Measurements from ENCODE around the gene MCC. TPM values are rescaled to one million over a fixed set of nuclear protein-coding genes. Genes with fewer than 3 reads are reported as not detected.

Gene MCC
- polyA plus RNA-seq, 5 donors = 12.5 to 17.2 (median 15.7) TPM

DNA sequence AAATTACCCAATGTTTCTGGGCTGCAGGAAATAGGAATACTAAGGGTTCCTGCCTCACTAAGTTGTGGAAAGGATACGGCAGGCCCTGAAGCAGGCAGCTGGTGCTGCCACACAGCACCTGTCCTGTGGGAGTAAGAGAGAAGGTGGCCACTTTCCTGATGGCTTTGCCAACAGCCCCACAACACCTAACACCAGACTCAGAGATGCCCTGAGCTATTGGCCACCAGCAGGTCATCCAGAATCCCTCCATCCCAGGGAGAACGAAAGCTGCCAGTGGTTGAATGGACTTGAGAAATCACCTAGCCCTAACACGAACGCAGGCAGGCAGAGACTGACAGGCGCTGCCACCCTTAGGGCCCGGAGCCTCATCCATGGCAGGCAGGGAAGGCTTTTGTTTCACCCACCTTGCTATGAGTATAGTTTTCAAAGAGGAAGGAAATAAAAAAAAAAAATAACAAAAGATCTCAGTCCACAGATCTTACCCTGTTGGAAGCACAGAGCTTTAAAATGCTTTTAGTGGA lies 429.5 kb downstream of the MCC start:
- no peak for DNase-seq

DNA sequence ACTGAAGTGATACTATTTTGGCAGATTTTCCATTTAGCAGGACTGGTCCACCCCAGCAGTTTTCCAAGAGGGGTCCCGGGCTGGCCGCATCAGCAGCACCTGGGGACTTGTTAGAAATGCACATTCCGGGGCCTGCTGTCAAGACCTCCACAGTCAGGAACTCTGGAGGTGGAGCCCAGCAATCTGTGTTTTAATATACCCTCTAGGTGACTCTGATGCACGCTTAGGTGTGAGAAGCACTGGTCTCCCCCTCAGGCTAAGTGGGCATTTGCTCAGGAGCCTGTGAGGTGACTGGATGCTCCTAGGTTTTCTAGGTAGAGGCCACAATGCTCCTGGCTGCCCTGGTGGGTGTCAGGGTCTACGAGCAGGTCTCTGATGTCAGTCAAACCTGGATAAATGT lies 430.0 kb downstream of the MCC start:
- no peak for DNase-seq

DNA sequence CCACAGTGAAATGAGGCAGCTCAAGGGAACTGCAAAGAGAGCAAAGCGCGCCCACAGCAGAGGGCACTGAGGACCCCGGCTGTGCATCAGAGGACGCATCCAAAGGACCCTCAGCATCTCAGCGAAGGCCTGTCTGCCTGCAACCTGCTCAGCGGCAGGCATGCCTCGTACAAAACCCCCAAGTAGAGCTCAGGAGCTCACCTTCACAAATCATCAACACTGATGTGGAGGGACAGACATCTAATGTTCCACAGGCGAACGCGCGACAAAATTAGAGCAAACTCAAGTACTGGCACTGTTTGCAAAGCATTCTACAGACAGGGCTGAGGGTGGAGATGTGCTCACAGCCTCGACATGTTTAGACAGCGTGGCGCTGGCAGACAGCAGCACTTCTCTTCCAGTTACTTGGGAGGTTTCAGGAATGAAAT lies 430.7 kb downstream of the MCC start:
- DNase-seq = no peak

DNA sequence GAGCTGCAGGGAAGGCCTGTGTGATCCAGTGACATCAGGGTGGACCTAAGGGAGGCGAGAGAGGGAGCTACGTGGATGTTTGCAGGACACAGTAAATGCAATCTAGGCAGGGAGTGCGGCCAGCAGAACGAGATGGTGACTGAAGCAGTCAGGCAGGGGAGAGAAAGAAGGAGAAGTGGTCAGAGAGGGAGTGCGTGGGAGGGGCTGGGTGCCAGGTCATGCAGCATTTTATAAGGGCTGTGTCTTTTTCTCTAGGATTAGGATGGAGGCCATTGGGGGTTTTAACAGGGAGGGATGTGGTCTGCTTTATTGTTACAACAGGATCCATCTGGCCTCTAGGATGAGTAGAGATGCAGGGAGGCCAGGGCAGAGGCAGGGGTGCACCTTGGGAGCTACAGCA lies 431.3 kb downstream of the MCC start:
- DNase-seq = no peak

DNA sequence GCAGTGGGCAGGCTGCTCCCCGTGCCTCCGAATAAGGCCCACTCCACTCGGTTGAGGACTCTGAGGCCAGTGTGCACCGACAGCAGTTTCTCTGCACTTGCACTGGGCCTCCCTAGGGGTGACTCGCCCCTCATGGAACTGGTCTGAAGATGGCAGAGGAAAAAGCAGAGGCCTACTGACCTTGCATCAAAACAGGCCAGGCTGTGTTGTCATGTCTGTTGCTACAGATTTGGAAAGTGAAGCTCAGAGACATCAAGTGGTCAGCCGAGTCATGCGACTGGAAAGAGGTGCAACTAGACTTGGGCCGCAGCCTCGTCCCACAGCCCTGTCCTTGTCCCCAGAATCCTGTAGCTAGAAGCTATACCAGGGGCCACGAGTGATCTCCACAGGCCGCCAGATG lies 433.4 kb downstream of the MCC start:
- no peak for DNase-seq

DNA sequence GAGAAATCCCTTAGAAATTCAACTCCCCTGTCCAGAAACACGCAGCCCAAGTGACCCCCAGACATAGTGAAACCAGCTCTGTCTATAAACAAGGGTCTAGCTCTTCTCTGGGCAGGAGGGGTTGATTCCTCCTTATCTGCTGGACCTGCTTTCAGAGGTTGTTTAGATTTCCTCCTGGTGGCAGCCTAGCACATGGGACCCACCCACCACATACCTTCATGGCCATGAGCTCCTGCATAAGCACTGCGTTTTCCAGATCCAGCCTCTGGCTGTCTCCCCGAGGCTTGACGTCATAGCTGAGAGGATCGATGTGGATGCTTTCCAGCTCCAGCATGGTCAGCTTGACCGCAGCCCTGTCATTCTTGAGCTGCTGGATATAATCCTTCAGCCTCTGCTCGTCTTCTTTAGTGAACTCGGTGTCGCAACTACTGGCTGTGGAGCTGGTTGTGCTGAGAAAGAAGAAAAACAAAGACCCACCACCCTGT lies 434.7 kb downstream of the MCC start:
- no peak for DNase-seq

DNA sequence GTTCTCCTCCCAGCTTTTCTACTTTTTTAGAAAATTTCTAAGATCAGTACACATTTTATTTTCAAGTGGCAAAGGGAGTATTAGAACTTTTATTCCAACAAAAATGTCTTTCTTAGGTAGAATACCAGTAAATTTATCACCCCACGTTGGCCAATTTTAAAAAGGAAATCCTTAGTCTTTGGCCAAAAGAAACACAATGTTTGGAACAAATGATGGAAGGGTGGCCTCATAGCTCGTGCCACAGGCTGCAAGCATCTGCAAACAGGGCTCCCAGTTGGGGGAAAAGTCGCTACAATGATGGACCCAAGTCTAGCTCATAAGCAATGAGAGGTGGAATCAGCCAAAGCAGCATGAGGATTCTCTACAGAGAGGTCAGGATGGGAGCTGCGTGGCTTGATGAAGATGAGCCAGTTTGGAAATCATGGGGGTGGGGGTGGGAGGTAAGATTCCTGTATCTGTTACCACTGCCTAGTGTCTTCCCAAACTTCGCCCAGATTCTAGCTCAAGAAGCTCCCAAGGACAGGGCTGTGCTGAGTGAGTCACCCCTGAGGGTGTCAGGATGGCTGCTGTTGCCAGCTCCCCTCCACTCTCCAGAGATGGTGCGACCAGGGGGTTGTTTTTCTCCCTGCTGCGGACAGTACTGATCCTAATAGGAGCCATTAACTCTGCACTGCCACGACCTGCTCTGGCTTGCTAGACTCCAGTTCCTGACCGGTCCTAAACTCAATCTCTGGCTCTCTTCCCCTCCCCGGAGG lies 436.0 kb downstream of the MCC start:
- DNase-seq = no peak

DNA sequence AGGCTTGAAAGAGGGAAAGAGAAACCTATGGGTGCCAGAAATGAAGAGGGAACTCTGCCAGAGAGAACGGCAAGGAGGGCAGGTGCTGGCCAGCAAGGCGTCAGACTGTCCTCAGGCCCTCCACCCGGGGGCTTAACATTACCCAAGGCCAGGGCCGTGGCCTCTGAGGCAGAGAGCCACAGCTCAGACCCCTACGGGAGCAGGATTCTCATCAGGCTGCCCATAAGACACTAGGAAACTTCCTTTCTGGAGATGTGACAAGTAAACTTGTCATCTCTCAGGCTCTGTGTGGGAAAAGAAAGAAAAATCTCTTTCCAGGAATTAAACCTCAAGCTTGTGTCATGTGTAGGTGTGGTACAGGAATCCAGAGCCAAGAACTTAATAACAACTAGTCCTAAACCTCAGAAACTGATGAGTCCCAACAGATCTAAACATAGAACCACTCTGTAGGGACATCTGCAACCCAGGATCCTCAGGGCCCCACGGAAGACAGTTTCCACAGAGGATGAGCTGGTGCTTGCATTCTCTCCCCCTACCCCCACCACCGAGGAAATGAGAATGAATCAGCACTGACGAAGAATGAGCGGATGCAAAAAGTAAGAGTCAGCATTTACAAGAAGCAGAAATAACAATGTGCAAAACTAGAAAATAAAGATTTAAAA lies 437.4 kb downstream of the MCC start:
- no peak for DNase-seq

DNA sequence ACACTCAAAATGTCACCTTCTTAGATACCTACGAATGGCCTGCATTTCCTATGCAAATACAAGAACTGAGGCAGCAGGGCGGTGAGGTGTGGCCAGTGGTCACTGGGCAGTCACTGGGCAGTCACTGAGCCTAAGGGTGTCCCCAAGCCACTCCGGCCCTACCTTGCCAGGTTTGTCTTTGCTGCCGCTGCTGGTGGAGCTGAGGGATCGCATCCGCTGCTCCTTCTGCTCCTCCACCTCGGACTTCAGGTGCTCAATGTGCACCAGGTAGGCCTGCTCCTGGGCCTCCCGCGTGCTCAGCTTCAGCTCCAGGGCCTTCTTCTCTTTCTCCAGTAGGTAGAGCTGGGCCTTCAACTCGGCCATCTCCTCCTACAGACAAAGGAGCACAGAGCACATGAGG lies 439.3 kb downstream of the MCC start:
- DNase-seq = no peak

DNA sequence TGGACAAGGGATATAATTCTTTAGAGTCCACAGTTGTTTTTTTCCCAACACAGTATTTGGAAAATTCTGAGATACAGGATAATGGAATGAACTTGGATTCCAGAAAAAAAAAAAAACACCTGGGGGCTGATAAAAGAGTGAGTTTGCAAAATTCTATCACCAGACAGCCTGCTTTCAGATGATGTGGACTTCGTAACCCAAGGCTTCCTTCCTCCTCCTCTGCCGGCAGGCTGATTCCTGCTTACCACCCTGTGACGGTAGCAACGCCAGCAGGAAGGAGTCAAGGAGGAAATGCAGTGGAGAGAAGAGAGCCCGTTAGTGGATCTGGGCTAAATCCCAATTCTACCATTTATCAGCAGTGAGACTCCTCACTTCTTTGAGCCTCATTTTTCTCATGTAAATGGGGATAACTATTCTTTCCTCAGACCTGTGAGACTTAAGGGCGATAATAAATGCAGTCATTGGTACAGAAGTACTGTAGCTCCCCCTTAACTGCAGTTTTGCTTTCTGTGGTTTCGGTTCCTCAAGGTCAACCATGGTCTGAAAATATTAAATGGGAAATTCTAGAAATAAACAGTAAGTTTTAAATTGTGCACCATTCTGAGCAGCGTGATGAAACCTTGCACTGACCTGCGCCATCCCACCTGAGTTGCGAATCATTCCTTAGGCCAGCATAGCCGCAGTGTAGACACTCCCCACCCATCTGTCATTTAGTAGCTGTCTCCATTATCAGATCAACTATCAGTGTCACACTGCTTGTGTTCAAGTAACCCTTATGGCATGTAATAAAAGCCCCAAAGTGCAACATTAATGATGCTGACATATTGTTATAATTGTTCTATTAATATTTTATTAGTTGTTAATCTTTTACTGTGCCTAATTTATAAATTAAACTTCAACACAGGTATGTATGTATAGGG lies 440.3 kb downstream of the MCC start:
- no peak for DNase-seq

DNA sequence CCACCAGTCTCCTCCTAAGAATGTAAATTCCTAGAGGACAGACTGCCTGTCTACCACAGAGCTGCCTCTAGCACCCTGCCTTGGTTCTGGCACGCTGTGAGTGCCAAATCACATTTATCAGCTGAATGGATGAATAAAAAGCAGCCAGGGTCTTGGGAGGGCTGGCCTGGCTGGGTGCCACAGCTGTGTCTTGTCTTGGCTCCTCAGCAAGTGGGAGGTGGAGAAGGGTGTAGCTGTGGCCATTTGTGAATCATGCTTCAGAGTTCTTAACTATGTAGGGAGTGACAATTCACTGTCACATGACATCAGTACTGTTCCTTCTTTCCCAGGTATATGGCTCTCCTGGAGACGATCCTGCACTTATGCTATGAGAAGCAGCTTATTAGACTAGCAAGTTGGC lies 441.0 kb downstream of the MCC start:
- no peak for DNase-seq

DNA sequence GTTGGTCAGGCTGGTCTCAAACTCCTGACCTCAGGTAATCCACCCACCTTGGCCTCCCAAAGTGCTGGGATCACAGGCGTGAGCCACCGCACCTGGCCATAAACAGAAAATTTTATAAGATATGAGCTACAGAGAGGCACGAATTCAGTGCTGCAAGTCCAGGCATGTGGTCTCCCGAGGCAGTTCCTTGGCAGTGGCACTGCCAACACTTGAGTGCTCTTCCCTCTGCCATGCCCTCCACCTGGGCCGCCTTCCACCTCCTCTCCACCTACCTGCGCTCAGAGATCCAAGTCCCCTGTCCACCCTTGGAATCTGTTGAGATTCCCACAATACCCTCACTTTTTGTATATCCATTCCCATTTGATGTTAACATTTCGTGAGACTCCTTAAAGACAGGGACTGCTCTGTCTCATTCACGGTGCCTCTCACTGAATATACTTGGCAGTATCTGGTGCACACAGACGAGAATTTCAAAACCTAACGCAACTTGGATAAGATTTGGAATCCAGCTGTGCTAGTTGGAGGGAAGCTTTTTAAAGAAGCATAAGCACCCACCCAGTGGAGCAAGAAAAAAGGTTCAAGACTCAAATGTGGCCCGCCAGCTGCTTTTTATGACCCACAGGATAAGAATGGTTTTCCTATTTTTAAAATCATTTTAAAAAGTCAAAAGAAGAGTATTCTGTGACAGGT lies 443.3 kb downstream of the MCC start:
- peak in 1 of 2 donors; percentile 44 for DNase-seq

DNA sequence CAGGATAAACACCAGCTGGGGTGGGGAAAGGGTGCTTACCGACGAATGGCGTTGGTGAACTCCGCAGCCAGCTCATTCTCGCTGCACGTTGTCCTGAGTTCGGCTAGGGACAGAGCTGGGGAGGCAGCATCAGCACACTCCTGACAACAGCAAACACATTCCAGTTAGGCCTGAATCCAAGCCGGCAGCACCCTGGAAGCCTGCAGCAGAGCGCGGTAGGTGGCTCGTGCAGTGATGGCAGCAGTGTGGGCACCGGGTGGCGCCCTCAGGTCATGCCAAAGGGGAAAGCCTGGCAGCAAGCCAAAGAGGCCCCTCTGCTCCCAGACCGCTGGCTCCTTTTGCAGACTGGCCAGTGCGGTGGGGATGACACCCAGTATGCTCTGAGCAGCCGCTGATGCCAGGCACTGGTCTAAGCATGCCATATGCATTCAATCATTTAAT lies 444.7 kb downstream of the MCC start:
- no peak for DNase-seq

DNA sequence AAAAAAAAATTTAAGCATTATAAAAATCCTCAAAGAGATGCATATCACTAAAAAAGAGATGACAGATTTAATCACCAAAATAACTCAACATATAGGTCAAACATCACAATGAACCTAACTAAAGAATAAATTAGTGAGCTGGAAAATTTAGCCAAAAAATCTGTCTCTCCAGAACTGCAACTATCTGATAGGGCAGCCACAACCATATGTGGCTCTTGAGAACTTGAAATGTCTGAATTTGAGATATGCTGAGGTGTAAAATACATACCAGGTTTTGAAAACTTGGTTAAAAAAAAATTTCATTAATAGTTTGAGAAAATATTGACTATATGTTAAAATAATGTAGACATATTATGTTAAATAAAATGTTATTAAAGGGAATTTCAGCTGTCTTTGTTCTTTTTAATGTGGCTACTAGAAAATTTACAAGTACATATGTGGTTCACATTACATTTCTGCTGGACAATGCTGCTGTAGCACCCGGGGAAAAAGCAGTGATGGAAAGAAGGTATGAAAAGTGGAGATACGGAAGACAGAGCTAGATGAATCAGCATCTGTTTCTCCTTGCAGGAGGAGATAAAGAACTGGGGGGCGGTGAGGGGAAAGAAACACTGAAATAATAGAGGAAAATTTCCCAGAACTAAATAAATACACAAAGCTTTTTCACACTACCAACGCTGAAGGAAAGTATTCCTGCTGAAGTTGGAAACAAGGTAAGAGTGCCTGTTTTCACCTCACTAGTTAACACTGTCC lies 445.6 kb downstream of the MCC start:
- no peak for DNase-seq

DNA sequence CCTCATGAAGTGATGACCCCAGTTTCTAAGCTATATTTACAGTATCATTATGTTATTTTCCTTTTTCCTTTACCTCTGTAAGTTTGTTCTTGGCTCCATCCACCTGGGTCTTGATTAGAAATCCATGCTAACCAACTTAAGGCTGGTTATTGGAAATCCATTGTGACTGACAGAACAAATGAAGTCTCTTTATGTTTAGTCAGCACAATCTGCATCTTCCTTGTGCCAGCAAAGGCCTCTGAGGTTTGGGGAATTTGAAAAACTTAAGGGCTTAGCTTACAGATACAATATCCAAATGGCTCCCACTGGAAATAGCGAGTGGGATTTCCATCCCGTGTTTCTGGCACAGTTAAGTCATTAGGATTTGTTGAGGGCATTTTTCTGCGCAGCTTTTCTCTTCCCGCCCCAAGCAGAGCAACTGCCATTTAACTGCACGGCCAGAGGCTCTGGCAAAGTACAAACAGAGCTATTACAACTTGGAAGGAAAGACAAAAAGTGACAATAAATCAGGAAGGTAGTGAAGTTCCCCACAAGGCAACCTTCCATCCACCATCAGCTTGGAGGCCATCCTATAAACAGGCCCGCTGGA lies 447.5 kb downstream of the MCC start:
- DNase-seq = no peak

DNA sequence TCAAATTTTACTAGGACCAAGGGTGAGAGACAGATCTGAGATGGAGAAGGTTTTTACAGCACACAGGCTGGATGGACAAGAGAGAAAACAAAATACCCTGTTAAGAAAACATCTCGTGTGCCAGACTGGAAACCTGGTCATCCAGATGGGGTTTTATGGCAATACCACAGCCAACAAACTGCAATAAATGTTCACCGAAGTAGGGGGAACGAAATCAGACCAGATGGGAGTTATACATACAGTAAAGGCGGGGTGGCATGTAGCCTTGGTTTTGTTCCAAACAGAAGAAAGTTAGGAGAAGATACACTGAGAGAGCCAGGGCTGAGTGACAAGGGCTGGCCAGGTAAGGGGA lies 448.3 kb downstream of the MCC start:
- no peak for DNase-seq

DNA sequence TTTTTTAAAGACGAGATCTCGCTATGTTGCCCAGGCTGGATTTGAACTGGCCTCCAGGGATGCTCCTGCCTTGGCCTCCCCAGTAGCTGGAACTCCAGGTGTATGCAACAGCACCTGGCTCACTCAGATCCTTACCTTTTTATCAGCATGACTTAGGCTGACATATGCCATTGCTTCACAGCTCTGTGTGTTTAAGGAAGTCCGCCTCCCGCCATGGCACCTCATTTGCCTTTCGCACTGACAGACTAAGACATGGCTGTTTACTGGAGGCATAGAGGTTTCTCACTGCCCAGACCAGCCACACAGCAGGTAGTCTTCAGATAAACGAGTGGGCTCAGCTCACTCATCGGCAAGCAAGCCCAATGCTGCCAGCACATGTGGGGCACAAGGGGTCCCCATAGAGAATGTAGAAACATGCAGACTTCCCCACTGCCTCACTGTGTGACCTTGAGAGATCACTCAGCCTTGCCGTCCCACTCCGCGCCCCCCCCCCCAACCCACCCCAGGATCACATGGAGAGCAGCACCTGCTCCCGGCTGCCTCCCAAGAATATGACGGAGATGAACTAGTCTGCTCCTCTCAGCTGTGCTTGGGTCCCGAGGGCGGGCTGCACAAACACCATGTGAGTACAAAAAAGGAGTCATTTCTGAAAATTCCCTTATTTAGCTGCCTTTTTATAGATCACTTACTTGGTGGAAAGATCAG lies 448.9 kb downstream of the MCC start:
- no peak for DNase-seq

DNA sequence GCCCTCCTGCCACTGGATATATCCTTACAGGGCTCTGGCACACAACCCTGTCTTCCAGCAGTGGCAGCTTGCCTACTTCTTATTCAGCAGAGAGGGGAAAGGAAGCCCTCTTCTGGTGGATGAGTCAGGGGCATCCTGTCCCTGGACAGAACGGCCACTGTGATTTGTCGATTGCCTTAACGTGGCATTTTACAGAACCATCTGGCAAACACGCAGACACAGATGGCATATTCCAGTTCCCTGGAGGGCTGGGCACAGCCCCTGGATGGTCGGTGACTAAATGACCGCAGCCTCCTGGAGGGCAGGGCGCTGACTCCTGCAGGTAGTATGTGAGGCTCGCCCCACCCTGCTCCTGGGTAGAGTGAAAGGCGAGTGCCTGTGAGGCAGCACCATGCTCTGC lies 449.5 kb downstream of the MCC start:
- DNase-seq = no peak

DNA sequence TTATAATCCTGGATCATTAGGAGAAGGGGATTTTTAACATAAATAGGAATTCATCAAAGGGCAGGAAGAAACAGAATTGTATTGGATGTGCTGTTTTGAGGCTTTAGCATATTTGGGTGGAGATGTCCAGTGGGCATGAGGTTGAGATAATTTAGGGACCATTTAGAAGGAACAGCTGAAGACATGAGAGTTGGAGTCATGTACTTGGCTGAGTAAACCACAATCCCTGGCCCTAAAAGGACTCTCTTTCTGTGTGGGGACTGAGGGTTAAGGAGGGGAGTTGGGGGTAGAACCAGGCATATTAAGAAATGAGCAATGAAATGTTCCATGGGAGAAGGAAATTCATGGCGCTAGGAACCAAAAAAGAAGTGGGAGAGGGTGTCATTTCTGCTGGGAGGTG lies 450.1 kb downstream of the MCC start:
- DNase-seq = no peak

DNA sequence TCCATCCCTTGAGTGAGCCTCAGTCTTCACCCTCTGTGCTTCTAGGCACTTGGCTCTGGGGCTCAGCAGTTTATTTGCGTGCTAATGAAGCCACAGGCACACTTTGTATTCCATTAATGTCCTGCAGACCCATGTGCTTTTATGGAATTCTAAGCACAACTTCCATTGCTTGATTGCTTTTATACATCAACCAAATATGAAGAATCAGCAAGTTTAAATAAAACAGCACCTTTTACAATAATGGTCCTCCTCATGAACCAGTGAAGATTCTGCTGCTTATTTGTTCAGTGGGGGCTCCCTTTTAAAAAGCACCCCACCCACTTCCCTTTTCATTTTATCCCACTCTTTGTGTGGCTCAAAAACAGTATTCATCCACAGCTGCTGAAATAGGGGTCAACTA lies 451.4 kb downstream of the MCC start:
- no peak for DNase-seq

Data from right lung (tissue), 5 donors.